ENCODE data around the gene ANKRD63.
A peak's percentile ranks its signal among the peaks of the same experiment; 100 is the strongest.

The ANKRD63 gene

DNA sequence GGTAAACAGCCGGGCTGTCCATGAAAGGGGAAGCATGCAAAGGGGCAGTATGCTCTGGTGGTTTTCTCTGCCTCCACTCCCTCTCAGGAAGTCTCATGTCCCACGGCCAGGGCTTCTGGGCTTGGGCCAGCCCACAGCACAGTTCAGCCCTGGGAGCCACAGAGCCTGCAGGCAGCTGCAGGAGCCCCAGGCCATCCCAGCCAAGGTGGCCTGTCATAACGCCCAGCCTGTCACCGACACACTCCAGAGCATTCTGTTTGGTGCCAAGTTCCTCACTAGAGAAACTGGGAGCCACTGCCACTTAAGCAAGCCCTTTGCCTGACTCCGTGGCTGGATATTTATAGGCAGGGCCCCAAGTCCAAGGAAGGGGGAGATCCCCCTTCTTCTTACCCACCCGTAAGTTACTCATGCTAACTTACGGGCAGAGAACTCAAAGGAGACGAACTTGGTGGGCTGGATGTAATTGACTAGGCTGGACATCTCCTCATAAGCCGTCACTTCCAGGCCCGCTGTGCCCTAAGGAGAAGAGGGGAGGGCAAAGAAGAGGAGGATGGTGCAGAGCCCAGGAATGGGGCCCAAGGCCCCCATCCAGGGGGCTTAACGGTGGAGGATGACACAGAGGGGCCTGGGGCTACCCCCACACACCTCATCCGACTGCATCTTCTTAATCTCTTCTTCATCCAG lies 13.2 kb upstream of the ANKRD63 start:
- DNase-seq (ENCODE audit: low spot score): no peak

DNA sequence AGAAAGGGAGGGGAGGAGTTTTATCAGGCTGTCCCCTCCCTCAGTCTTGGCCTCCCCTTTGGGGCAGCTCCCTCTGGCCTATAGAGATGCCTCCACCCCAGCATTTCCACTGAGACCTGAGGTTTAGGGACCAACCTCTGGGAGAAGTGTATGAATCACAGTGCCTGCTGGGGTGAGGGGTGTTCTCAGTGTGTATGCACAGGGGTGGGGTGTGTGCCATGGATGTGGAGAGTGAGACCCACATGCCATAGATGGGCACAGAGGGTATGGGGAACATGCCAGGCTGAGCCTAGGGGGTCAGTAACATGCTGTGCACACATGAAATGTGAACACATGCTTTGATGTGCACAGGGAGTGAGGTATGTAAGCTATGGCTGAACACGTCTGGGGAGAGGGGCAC lies 12.4 kb upstream of the ANKRD63 start:
- DNase-seq (ENCODE audit: low spot score): no peak

DNA sequence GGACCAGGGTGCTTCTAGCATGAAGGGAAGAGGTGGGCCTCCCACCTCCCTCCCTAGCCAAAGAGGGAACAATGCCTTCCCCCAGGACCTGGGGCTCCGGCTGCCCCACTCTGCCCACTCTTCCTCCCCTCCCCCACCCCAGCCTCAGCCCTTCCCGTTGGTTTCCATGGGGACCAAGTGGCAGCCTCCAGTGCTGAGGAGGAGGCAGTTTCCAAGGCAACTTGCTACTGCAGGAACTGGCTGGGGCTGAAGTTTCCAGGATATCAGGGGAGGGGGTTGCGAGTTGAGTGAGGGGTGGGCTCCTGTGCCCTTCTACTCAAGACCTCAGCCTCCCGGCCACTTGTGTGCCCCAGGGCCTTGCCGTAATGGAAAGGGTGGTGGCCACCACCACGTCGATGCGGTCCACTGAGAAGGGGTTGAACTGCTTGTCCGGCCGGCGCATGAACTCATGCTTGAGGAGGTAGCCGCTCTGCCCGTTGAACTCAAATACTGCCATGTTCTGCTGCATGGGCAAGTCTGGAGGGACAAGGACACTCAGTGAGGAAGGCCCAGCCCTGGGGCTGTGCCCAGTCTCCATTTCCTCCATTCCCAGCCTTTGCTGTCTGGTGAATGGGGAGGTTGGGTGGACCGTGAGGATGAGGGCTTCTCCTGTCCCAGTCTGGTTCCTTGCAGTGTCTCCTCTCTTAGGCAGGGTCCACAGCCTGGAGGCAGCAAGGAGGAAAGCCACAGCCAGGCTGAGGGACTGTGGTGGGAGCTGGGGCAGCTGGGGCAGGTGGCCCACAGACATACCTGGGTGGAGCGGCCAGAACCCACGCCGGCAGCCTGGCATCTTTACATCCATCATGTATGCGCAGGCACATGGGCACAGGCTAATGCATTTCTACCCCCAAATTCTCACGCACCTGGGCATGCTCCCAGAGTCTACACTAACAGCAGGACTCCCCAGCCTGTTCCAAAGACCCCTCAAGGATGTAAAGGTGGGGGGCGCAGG lies 11.3 kb upstream of the ANKRD63 start:
- no peak for DNase-seq (ENCODE audit: low spot score)

DNA sequence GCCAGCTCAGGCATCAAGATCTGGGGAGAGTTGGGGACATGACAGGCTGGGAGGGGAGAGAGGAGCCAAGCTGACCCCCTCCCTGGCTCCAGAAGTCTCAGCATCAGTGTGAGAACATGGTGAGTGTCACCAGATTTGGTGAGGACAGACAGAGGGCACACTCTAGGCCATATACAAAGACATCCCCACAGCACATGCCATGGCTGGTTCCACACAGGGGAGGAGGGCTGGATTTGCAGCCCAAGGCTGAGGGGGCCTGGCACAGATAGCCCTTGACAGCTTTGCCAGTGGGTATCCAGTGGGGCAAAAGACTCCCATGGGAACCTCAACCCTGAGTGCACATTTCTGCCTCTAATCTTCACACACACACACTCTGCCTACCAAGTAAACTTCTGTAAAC lies 10.1 kb upstream of the ANKRD63 start:
- DNase-seq (ENCODE audit: low spot score): no peak

DNA sequence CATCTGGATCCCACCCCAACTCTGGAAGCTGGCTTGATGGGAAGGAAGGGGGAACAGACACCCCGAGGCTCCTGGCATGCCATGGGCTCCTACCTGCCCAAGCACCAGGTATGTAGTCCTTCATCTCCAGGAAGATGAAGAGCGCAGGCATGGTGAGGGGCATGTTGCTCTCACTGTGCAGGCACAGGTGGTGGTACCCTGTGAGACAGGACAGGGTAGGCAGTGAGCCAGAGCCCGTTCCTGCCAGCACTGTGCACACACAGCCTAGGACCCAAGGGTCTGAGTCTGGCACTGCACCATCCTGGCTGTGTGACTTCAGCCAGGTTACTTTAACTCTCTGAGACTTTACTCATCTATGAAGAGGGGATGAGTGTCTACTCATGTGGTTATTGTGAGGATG lies 9.4 kb upstream of the ANKRD63 start:
- DNase-seq (ENCODE audit: low spot score): no peak

DNA sequence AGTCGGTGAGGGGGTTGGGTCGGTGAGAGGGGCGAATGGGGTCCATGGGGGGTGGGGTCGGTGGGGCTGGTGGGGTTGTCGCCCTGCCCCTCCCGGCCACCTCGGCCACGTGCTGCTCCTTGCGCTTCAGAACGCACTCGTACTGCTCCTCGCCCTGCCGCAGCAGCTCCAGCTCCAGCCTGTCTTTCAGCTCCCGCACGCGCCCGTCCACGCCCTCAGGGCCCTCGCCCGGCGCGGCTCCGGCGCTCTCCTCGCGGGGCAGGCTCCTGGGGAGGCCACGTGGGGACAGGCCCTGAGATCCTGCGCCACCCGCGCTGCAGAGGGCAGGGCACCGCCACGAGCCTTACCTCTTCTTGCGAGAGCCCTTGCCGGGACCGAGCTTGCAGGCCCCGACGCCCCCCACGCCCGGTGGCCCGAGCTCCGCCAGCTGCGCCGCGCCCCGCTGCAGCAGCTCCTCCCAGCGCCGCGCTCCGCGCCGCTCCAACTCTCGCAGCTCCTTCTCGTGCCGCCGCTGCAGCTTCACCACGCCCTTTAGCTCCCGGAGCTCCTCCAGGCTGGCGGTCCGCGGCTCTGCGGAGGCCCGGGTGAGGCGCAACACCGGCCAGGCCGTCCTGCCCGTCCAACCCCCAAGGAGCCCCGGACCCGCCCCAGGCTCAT lies 8.2 kb upstream of the ANKRD63 start:
- no peak for DNase-seq (ENCODE audit: low spot score)

DNA sequence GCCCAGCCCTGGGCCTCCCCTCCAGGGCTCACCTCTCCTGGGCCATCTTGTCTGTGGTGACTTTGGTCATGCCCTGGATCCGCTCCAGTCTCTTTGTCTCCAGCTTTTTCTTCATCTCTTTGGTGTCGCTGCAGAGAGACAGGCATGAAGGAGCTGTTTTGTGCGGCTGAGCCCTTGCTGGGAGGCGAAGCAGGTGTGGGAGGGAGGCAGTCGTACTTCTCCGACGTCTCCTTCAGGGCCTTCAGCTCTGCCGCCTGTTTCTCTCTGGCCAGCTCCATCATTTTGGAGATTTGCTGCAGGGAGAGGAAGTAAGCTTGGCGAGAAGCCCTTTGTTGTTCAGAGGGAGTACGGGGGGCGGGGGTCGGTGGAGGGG lies 7.7 kb upstream of the ANKRD63 start:
- DNase-seq (ENCODE audit: low spot score): no peak

DNA sequence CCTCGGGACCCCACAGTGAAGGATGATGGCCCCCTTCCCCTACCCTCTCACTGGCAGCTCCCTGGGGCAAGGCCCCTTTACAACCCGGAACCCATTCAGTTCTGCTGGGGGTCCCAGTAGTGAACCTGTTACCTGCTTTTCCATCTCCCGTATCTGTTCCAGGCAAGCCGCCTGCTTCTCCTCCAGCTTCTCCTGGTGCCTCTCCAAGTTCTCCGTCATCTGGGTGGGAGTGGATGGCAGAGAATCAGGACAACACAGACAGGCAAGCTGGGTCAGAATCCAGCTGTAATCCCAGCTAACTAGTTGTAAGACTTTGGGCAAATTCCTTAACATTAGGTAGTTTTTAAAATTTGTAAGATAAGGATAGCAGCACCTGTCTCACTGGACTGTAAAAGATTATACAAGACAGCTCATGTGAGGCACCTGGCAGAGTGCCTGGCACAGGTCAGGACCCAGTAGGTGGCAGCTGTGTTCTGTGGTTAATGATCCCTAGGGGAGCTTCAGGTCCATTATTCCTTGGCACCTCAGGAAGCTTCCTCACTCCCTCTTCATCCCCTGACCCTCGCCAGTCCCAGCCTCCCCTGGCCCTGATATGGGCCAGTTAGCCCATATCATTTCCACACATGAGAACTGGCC lies 6.4 kb upstream of the ANKRD63 start:
- peak; percentile 52 for DNase-seq (ENCODE audit: low spot score)

DNA sequence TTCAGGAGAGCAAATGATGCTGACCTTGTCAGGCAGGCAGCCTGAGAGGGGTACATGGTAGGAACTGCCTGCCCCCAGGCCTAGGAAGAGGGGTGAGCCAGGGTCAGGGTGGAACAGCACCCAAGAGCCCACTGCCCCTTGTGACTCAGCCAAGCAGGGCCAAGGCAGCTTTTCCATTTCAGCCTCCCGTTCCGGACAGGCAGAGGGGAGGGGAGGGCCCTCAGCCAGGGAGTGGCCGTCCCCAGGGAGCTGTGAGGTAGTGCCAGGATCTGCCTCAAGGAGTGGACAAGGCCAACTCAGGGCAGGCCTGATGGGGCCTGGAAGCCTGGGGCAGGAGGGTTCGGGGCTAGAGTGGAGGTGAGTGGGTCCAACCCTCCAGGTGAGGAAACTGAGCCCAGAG lies 5.1 kb upstream of the ANKRD63 start:
- DNase-seq (ENCODE audit: low spot score): no peak

DNA sequence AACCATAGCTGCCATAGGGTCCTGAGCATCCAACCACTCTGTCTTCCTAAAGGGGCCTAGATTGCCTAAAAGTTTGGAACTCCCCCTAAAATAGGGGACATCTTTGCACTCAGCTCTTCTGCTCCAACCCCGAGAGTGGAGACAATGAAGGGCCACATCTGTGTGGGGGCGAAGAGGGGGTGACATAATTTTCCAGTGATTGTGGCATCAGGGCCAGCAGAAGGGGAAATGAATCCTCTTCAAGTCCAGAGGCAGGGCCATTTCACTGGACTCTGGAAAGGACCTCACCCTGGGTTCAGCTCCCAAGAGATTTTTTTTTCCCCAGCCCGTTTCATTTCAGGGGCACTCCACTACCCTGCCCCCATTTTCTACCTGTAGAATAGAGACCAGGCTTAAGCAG lies 4.6 kb upstream of the ANKRD63 start:
- DNase-seq (ENCODE audit: low spot score): no peak

DNA sequence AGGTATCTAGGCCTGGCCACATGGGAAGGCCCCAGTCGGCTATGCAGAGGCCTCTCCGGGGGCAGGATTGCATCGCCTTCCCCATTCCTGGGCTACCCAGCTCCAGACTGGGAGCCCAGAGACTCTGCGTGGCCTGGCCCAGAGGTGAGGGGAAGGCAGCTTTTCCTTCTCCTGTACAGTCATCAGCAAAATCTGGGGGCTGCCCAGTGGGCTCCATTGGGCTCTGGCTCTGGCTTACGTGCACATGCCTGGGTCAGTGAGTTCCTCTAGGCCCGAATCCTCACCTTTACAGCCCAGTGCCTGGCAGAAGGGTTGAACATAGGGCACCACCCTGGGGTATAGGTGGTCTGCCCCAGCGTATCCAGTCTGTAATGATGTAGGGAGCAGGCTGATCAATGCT lies 3.9 kb upstream of the ANKRD63 start:
- no peak for DNase-seq (ENCODE audit: low spot score)

DNA sequence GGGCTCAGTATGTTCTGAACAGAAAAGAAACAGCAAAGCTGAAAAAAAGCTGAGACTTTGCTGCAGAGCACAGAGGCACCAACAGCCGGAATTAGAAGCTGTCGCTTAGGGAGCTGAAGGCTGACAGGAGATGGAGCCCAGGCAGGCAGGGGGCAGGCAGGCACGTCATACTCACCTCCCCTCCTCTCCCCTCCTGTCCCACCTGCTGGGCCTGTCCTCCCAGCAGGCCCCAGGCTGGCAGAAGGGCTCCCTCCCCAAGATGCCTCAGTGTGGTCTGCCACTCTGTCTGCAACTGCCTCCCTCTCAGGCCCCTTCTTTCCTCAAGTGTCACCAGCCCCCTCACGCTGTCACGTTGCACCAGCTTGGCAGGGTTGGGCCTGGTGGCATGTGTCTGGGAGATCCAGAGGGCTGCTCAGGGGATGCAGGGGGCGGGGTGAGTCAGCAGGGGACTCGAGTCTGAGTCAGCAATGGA lies 3.2 kb upstream of the ANKRD63 start:
- no peak for DNase-seq (ENCODE audit: low spot score)

DNA sequence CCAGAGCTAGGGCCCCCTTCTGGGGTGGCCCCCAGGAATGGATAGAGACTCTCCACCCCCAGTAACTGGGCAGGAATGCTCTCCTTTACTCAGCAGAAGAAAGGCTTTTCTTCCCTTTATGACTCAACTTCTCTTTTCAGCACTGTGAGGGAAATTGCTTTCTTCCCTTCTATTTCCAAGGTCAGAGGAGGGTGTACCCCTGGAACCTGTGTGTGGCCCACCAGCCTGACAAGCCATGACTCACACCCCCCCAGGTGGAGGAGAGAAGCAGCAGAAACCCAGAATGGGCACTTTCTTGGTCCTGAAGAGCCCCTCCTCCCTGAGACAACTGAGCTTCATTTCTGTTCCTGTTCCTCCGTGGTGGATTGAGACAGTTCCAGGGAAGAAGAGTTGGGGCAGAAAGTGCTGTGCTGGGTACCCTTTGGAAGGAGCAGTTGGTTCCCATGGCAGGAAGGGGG lies 2.7 kb upstream of the ANKRD63 start:
- no peak for DNase-seq (ENCODE audit: low spot score)

DNA sequence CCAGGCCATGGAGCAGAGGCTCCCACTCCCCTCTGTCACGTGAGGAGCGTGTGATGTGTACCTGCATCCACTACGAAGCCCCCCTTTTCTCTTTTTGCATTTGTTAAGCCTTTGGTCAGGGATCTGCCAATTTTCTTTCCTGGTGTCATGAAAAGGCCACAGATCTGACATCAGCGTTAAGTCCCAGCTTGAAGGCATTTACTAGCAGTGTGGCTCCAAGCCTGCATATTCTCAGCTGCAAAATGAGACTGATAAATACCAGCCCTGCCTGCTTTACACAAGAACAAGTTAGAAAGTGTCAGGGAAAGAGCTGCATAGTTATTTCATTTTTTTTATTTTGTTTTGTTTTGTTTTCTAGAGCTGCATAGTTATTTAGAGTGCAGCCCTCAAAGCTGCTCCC lies 2.3 kb upstream of the ANKRD63 start:
- peak; percentile 48 for DNase-seq (ENCODE audit: low spot score)

DNA sequence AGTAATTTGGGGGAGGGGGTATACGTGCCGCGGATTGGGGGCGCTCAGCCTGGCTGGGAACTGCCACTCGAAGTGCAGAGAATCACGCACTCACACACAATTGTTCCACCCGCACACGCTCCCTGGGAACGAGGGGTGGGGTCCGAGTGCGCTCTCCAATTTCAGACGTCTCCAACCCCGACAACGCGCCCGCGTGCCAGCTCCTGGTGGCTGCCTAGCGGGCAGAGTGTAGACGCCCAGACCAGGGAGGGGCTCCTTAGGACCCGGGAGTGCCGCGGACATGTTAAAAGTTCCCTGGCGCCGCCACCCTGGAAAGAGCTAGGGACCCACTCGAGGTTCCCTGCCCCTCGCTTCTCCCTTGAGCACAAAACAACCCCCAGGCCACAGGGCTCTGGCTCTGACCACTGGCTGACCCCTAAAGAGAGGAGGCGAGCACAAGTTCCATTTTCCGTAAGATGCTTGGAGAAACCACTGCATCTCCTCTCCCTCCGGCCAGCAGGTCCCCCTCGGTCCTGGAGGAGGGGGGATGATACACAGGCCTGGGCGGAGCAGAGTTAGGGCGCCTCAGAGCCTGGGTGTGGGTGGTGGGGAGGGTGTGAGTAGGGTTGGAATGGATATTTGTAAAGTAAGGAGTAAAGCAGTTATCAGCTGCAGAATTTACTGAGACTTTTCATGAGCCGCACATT lies 894 bp upstream of the ANKRD63 start:
- no peak for DNase-seq (ENCODE audit: low spot score)

DNA sequence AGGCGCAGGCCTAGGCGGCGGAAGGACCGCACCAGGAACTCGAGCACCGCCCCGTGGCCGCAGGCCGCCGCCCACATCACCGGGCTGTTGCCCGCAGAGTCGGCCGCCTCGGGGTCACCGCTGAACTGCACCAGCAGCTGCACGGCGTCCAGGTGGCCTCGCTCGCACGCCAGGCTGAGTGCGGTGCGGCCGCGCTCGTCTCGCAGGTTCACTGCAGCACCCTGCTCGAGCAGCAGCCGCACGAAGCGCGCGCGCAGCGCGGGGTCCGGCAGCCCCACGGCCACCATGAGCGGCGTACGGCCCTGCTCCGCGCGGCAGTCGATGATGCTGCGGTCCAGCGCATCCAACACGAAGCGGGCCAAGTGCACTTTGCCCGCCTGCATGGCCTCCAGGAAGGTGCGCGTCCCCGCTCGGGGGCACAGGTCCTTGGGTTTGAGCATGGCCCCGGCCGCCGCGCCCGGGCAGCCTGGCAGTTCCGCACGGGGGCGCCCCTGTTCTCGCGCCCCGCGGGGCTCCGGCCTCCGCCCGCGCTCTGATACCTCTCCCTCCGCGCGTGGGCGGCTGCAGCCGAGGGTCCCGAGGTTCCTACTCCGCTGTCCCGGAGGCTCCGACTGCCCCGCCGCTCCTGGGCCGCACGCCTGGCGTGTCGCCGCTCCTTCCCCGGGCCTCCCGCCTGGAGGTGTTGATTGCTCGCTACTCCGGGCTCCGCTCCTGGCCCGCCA lies 556 bp downstream of the ANKRD63 start:
- no peak for DNase-seq (ENCODE audit: low spot score)

DNA sequence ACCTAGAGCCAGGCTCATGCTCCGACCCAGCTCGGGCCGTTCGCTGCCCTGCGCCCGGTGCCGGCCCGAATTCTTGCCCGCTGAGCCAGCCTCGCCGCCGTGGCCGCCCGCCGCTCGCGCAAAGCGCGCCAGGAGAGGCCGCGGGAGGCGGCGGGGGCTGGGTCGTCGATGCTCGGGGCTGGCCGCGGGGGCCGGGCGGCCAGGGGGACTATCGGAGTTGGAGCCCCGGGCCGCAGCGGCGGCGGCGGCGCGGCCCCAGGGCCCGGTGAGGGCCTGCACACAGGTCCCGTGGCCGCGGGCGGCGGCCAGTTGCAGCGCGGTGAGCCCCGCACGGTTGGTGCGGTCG lies 1.1 kb downstream of the ANKRD63 start:
- no peak for DNase-seq (ENCODE audit: low spot score)

DNA sequence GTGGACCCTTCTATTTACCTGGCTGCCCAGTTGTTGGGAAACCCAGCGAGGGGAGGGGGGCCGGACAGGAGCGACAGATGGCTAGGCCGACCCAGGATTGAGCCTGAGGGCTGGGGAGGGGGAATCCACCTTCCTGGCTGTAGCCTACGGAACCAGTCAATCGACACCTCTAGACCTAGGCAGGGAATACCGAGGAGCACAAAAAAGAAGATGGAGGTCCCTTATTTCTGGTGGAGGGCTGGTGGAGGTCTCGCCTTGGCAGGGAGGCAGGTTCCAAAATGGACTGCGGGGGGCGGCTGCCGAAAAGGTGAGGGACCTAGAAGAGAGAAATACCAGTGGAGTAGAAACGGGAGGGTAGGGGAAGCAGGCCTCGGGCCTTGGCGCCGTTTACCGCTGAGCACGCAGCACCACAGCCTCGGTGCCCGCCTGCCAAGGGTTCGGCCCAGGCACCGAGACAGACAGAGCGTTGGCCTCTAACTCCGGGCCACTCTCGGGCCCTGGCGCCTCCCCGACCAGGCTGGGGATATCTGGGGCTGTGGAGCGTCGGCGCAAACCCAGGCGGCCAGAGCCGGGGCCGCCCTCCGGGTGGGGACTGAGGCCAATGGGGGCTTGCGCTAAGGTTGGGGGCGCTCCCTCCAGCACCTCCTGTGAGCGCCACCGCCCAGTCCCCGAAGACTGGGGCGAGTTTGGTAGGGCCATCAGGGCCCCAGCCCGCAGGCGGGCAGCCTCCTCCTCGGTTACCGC lies 1.6 kb downstream of the ANKRD63 start:
- no peak for DNase-seq (ENCODE audit: low spot score)

DNA sequence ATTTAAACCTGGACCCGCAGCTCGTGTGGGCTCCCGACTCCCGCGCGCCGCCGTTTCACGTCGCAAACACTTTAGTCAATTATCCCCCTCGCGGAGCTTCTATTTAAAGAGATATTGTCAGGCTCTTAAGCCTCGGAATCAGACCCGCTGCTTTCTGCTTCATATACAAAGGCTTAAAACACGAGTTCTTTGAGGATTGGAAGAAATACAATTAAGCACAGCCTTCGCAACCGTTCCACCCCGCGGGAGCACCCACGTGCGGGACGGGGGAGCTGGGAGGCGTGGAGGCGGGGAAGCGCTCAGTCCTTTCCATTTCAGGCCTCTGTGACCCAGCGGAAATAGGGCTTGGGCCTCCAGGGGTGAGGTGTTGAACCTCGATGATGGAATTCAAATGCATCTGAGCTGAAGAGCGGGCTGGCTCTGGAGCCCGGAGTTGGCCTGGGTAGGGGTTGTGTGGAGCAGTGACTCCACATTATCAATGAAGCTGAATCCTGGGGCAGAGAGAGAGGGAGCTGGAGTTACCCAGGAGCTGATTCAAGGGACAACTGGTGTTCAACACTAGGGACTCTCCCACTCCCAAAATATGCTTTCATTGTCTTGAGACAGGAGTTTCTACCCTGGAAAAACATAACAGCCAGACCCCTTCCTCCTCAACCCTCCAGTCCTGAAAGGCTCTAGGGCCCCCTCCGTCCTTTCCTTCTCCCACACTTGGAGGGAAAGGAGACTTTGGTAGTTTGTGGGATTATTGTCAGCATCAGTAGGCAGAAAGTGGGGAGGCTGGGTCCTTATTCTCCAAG lies 2.4 kb downstream of the ANKRD63 start:
- DNase-seq (ENCODE audit: low spot score): no peak
